ENCODE measurements around the gene ARID5B. TPM values are rescaled to one million over a fixed set of nuclear protein-coding genes. Genes with fewer than 3 reads are reported as not detected.

ARID5B gene
- total RNA-seq, 4 donors from 2014 or later, result 47.2 to 127 (median 62.8) TPM

DNA sequence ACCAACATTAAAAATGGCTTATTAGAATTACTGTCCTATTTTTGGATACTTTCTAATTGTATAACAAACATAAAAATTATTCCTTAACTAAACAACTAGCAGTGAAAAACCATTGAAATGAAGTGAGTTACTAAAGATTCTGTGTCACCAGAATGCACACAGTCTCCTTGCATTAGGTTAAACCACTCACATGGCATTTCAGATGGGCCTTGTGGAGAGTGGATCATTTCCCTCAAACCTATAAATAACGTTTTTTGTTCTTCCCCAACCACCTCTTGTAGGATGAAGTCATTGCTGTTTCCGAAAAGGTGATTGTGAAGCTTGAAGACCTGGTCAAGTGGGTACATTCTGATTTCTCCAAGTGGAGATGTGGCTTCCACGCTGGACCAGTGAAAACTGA, 38.4 kb downstream of the ARID5B start:
- TF ChIP-seq, protein P1, sequence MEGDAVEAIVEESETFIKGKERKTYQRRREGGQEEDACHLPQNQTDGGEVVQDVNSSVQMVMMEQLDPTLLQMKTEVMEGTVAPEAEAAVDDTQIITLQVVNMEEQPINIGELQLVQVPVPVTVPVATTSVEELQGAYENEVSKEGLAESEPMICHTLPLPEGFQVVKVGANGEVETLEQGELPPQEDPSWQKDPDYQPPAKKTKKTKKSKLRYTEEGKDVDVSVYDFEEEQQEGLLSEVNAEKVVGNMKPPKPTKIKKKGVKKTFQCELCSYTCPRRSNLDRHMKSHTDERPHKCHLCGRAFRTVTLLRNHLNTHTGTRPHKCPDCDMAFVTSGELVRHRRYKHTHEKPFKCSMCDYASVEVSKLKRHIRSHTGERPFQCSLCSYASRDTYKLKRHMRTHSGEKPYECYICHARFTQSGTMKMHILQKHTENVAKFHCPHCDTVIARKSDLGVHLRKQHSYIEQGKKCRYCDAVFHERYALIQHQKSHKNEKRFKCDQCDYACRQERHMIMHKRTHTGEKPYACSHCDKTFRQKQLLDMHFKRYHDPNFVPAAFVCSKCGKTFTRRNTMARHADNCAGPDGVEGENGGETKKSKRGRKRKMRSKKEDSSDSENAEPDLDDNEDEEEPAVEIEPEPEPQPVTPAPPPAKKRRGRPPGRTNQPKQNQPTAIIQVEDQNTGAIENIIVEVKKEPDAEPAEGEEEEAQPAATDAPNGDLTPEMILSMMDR (IDR thresholded peaks at IDR 0.05), result no peak
- TF ChIP-seq POLR2A (IDR thresholded peaks at IDR 0.05), result no peak
- intact Hi-C loops (cut with DNase I; ENCODE audit: low total_unique reads), result no loop called here
- H3K4me3 ChIP-seq (ENCODE audit: low read depth, poor library complexity, severe bottlenecking), result no peak overlapping the region
- 84 to 86% methylated on average over 3 of the region's 3 CpGs for WGBS, 2 donors
- no peak for DNase-seq (ENCODE audit: low spot score in 2 of 2)

DNA sequence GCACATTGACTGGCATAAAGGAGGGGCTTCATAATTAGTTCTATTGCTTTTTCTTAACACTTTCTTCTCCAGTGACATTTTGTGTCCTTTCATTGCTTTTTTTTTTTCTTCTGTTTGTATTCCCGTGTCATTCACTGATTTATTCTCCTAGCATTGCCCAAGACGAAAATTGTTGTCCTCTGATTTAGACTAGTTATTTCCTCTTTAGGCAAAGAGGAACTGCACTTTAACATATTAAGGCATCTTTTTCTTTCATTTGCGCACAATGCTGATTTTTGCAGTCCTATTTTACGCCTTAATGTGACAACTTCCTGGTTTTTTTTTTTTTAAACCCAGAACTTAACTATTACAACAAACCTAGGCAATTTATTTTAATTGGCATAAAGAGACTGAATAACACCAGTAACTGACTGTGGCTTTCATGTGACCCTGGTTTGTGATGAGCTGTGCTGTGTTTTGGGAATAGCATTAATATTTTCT, 39.7 kb downstream of the ARID5B start:
- H3K4me3 ChIP-seq (ENCODE audit: low read depth, poor library complexity, severe bottlenecking), result no peak overlapping the region
- 77 to 80% methylated on average over 4 of the region's 4 CpGs for WGBS, 2 donors
- intact Hi-C loops (cut with DNase I; ENCODE audit: low total_unique reads), result no loop called here
- no peak for DNase-seq (ENCODE audit: low spot score in 2 of 2)
- TF ChIP-seq POLR2A (IDR thresholded peaks at IDR 0.05), result no peak
- TF ChIP-seq, protein P1 (IDR thresholded peaks at IDR 0.05), result no peak

DNA sequence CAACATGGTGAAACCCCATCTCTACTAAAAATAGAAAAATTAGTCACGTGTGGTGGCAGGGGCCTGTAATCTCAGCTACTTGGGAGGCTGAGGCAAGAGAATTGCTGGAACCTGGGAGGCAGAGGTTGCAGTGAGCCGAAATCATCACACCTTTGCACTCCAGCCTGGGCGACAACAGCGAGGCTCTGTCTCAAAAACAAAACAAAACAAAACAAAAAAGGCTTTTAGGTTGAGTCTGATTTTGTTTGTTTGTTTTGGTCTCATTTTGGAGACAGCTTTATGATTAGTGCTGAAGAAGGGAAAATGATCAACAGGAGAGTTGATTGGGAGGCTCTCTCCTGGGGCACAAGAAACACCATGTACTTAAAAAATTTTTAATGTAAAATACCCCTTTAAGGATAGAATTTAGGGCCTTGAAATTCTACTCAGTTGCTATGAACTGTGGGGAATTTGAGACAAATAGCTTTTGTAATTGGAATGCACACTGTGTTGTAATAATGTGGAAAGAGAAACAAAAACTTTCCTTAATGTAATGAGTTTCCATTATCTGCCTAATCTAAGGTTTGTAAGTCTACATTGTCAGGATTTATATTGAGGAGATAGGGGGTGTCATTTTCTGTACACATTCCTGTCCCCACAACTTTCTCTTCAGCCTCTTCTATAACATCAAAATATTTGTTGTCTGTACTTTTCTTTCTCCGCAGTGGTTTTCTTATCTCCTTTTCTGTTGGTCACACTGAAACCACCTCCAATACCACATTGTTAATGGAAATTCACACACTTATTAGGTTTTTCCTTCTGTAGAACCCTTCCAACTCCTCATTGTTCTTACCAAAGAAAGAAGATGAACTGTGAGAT, 41.3 kb downstream of the ARID5B start:
- H3K4me3 ChIP-seq (ENCODE audit: low read depth, poor library complexity, severe bottlenecking), result no peak overlapping the region
- intact Hi-C loops (cut with DNase I; ENCODE audit: low total_unique reads), result no loop called here
- DNase-seq (ENCODE audit: low spot score in 2 of 2), result no peak
- TF ChIP-seq POLR2A (IDR thresholded peaks at IDR 0.05), result no peak
- TF ChIP-seq, protein P1 (IDR thresholded peaks at IDR 0.05), result no peak
- WGBS, 2 donors, result 78 to 81% methylated on average over 5 of the region's 5 CpGs

DNA sequence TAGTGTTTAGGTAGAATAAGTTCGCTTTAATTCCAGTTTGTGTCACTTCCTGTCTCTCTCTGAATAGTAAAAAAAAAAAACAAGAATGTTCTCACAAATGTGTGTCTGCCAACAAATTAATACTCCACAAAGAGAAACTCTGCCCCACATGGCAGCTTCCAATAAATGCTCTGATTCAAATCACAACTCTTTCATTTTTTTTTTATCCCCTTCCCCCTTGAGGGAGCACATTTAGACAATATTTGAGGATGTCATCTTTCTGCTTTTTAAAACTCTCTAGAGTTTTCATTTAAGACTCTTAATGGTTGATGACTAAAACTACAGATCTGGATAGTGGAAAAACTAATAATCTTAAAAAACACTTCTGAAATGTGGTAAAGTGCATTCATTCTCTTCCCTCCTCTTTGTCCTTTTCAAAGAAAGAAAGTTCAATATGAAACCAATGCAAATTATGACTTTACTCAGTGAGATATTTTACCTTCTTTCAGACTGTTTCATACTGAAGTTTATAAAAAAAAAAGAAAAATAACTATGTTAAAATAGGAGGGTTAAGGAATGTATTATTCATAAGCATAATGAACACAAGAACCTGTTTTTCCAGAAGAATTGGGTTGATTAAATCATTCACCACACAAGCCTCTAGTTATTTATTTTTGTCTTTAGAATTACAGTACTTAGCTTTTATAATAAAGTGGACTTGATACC, 42.3 kb downstream of the ARID5B start:
- TF ChIP-seq, protein P1 (IDR thresholded peaks at IDR 0.05), result no peak
- TF ChIP-seq POLR2A (IDR thresholded peaks at IDR 0.05), result no peak
- H3K4me3 ChIP-seq (ENCODE audit: low read depth, poor library complexity, severe bottlenecking), result no peak overlapping the region
- WGBS, 2 donors, result 4% methylated on average over 1 of the region's 1 CpG
- intact Hi-C loops (cut with DNase I; ENCODE audit: low total_unique reads), result no loop called here
- DNase-seq (ENCODE audit: low spot score in 2 of 2), result no peak

DNA sequence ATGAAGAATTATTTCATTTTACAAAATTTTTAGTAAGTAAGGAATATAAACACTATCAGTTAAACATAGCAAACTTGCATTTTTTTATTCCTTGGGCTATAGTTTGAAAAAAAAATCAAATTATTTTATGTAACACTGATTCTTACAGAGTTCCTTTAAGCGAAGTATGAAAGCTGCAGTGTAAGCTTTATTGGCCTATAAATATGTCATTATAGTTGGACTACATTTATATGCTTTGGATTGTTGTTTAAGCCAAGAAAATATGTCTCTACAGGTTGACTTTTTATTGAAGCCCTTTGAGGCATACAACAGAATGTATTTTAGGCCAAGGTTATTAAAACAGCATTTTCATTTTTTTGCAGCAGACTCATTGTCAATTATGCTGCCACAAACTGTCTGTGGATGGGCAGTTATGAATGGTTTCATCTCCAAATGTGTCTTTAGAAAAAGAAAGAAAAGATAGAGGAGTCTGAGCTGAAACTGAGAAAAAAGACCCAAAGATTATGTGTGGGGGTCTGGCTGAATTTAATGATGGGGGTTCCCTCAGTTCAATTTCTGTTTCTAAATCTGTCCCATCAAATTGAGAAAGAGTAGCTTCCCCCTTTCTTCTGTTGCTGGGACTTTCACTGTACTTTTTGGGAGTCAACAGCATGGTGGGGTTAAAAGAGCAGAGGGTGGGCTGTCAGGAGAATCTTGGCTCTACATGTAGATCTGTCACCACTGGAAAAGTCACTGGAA, 43.1 kb downstream of the ARID5B start:
- WGBS, 2 donors, result 53 to 55% methylated on average over 1 of the region's 1 CpG
- intact Hi-C loops (cut with DNase I; ENCODE audit: low total_unique reads), result no loop called here
- no peak for DNase-seq (ENCODE audit: low spot score in 2 of 2)
- TF ChIP-seq, protein P1 (IDR thresholded peaks at IDR 0.05), result no peak
- TF ChIP-seq POLR2A (IDR thresholded peaks at IDR 0.05), result no peak
- no peak overlapping the region for H3K4me3 ChIP-seq (ENCODE audit: low read depth, poor library complexity, severe bottlenecking)
